B cell (primary cell): ENCODE results near the gene C19orf85. TPM values are rescaled to one million over a fixed set of nuclear protein-coding genes. Genes with fewer than 3 reads are reported as not detected.

ENCODE experiments used
- ATAC-seq: fragments of 200-7000 bp; cut with Tn5 transposase; one replicate; pipeline ENCODE4 v1.10.0; 2021; ENCODE audit warnings: low read depth, mild to moderate bottlenecking, moderate number of reproducible peaks, moderate library complexity
- CTCF ChIA-PET: fragments of 350-600 bp; sonication (Branson Sonifier 250); formaldehyde crosslinking; loops from one replicate; lab custom pipeline; 2021; ENCODE audit warnings: antibody characterized with exemption, inconsistent platforms; lab: Charles Lee
- POLR2A ChIA-PET: fragments of 350-600 bp; sonication (Branson Sonifier 250); formaldehyde crosslinking; loops from one replicate; lab custom pipeline; 2021; ENCODE audit warnings: antibody characterized with exemption; lab: Charles Lee
- DNase-seq: peaks from one replicate; pipeline ENCODE4 v3.0.0; 2013
- H2AFZ ChIP-seq: 2 replicates; pipeline ENCODE4 v1.6.1; 2012; ENCODE audit warnings: mild to moderate bottlenecking, low read depth, low read length; ENCODE audit not compliant: insufficient read depth, poor library complexity, severe bottlenecking
- H3K27ac ChIP-seq, 2 donors: 1 replicate in 1 of 2; 2 replicates in 1 of 2; pipeline ENCODE4 v1.5.1; 2012 to 2013; ENCODE audit warnings: low read length in 2 of 2, mild to moderate bottlenecking in 2 of 2, moderate library complexity in 1 of 2
- H3K27me3 ChIP-seq, 4 experiments: fragments of 200-600 bp in 1 of 4; sonication (generic) in 1 of 4; replicated peaks in 1 of 4; 1 replicate in 2 of 4; 2 replicates in 2 of 4; pipeline versions ENCODE4 v1.6.1 to v1.7.0; 2013 to 2016; ENCODE audit warnings: low read length in 3 of 4, mild to moderate bottlenecking in 2 of 4, mixed read lengths in 1 of 4, moderate library complexity in 1 of 4; ENCODE audit not compliant: insufficient read depth in 4 of 4, control insufficient read depth in 3 of 4; ENCODE audit errors: control extremely low read depth in 1 of 4
- H3K36me3 ChIP-seq, 2 experiments: replicated peaks in 1 of 2; 1 replicate in 1 of 2; 2 replicates in 1 of 2; pipeline versions ENCODE4 v1.6.1 to v1.7.1; 2013; ENCODE audit warnings: low read length in 1 of 2; ENCODE audit not compliant: insufficient read depth in 2 of 2, control insufficient read depth in 1 of 2; ENCODE audit errors: control extremely low read depth in 1 of 2, extremely low read depth in 1 of 2
- H3K4me1 ChIP-seq, 2 donors: fragments of 200-600 bp in 1 of 2; sonication (generic) in 1 of 2; 1 replicate in 1 of 2; 2 replicates in 1 of 2; pipeline versions ENCODE4 v1.5.1 to v1.6.1; 2013 to 2017; ENCODE audit warnings: low read length in 2 of 2; ENCODE audit not compliant: control insufficient read depth in 2 of 2, insufficient read depth in 2 of 2
- H3K4me2 ChIP-seq: replicated peaks from 2 replicates; pipeline ENCODE3; 2012; ENCODE audit warnings: mild to moderate bottlenecking, low read depth, low read length; ENCODE audit not compliant: poor library complexity, severe bottlenecking
- H3K4me3 ChIP-seq, 5 experiments: fragments of 200-600 bp in 1 of 5; sonication (generic) in 1 of 5; 1 replicate in 3 of 5; 2 replicates in 2 of 5; pipeline versions ENCODE4 v1.5.1 to v1.7.0; 2011 to 2016; ENCODE audit warnings: low read length in 4 of 5, mild to moderate bottlenecking in 4 of 5, low read depth in 2 of 5, control low read depth in 1 of 5, moderate library complexity in 1 of 5; ENCODE audit not compliant: insufficient read depth in 1 of 5; ENCODE audit errors: control extremely low read depth in 1 of 5, extremely low read depth in 1 of 5
- H3K79me2 ChIP-seq: fragments of 200-600 bp; sonication (generic); one replicate; pipeline ENCODE4 v1.6.0; 2016; ENCODE audit warnings: low read length; ENCODE audit not compliant: control insufficient read depth, insufficient read depth
- H3K9ac ChIP-seq: fragments of 200-600 bp; sonication (generic); 2 replicates; pipeline ENCODE4 v1.6.1; 2017; ENCODE audit warnings: mild to moderate bottlenecking, low read length, moderate library complexity
- H3K9me3 ChIP-seq, 3 donors: one replicate each; pipeline versions ENCODE4 v1.6.1 to v1.7.1; 2013; ENCODE audit warnings: low read length in 2 of 3; ENCODE audit not compliant: control insufficient read depth in 2 of 3, insufficient read depth in 1 of 3; ENCODE audit errors: control extremely low read depth in 1 of 3
- H4K20me1 ChIP-seq: 2 replicates; pipeline ENCODE4 v1.6.0; 2012; ENCODE audit warnings: mild to moderate bottlenecking, low read length; ENCODE audit not compliant: insufficient read depth, control insufficient read depth, poor library complexity, severe bottlenecking
- H3K27ac Mint-ChIP-seq: one replicate; pipeline ENCODE4 v1.8.0; 2021; ENCODE audit warnings: mixed read lengths
- H3K27me3 Mint-ChIP-seq: one replicate; pipeline ENCODE4 v1.8.0; 2021; ENCODE audit warnings: mixed read lengths
- H3K4me1 Mint-ChIP-seq: one replicate; pipeline ENCODE4 v1.8.0; 2021; ENCODE audit warnings: mixed read lengths
- H3K4me3 Mint-ChIP-seq: one replicate; pipeline ENCODE4 v1.8.0; 2021; ENCODE audit warnings: mixed read lengths
- H3K9me3 Mint-ChIP-seq: one replicate; pipeline ENCODE4 v1.8.0; 2022; ENCODE audit warnings: mixed read lengths; ENCODE audit not compliant: insufficient read depth
- CTCF ChIP-seq: fragments of 200-600 bp; IDR thresholded peaks from one replicate; pipeline ENCODE4 v1.8.0; 2022; ENCODE audit warnings: antibody characterized with exemption, mild to moderate bottlenecking
- EZH2 ChIP-seq: IDR thresholded peaks from 2 replicates; pipeline ENCODE4 v1.6.1; 2012; ENCODE audit warnings: borderline replicate concordance, low read depth, mild to moderate bottlenecking, moderate library complexity, low read length; ENCODE audit not compliant: insufficient read depth, poor library complexity, severe bottlenecking
- WGBS: methylation state at CpG from one replicate; pipeline ENCODE4 v1.1.5; 2013; ENCODE audit warnings: missing lambda C conversion rate; ENCODE audit not compliant: insufficient coverage; 5-methylcytosine and 5-hydroxymethylcytosine counted together
- intact Hi-C: fragments of 100-400 bp; cut with micrococcal nuclease; formaldehyde crosslinking; loops from one replicate; pipeline ENCODE4 v1.10.0; 2022
- polyA plus RNA-seq: library from polyadenylated mRNA; depleted of rRNA; stranded (reverse); fragments of >200 nt; gene quantifications from 2 replicates; pipeline ENCODE4 v1.2.3, GENCODE V29; 2012
- total RNA-seq, 2 donors: library from RNA; stranded (reverse); fragments of 120-200 nt in 1 of 2; gene quantifications; 1 replicate in 1 of 2; 2 replicates in 1 of 2; pipeline versions ENCODE4 v1.2.3 to v1.2.4, GENCODE V29; 2013 to 2022

Gene C19orf85
- total and polyA plus RNA-seq, 2 donors (not counting 1 experiment from before 2014, with no cell fraction given), result not detected

- H2AFZ ChIP-seq, result no peak overlapping the region
- H3K27me3 ChIP-seq, result peaks cover 0 to 24% (median 5%) of the 10 kb centered on the region in 4 experiments
- Mint-ChIP-seq H3K27me3 (peaks cover 32% of the 10 kb centered on the region), H3K4me1 (no peaks in the 10 kb centered on the region), H3K27ac (no peak overlapping the region), H3K4me3 (no peak overlapping the region), H3K9me3 (no peaks in the 10 kb centered on the region)
- ChIA-PET POLR2A (no interaction called here), CTCF (interaction anchor here (2.2 kb wide), 1 partner anchor 283 kb away, joined by 6 read pairs; no protein-coding TSS in a partner anchor)
- intact Hi-C loops, result no loop called here
- DNase-seq (no peak), ATAC-seq (no peak)
- H4K20me1 ChIP-seq, result no peaks in the 10 kb centered on the region
- H3K4me2 ChIP-seq, result no peak overlapping the region
- no peak for TF ChIP-seq EZH2
- TF ChIP-seq CTCF, result no peak
- H3K9me3 ChIP-seq, result peaks cover 0 to 7% (median 0%) of the 10 kb centered on the region in 3 donors
- H3K79me2 ChIP-seq, result no peaks in the 10 kb centered on the region
- H3K9ac ChIP-seq, result no peak overlapping the region
- no peak overlapping the region for H3K4me3 ChIP-seq
- no peaks in the 10 kb centered on the region for H3K4me1 ChIP-seq
- WGBS, result 100% methylated on average over 2 of the region's 3 CpGs
- H3K36me3 ChIP-seq, result no peaks in the 10 kb centered on the region
- H3K27ac ChIP-seq, result no peak overlapping the region
Measured at GRCh38 chr19:55424518-55424917, 40.0 kb downstream of the C19orf85 start.

GRCh38 chr19:55423225-55424005, 41.1 kb downstream of the C19orf85 start:
- intact Hi-C loops, result no loop called here

More at GRCh38 chr19:55423225-55424005, 41.1 kb downstream of the C19orf85 start:
- Histone ChIP-seq H2AFZ (no peak overlapping the region), H3K4me3 (no peak overlapping the region), H3K79me2 (no peaks in the 10 kb centered on the region), H3K36me3 (no peaks in the 10 kb centered on the region), H3K4me1 (no peaks in the 10 kb centered on the region), H3K9ac (no peak overlapping the region), H4K20me1 (no peaks in the 10 kb centered on the region), H3K9me3 (peaks cover 0 to 4% (median 0%) of the 10 kb centered on the region in 3 donors), H3K4me2 (no peak overlapping the region), H3K27me3 (peaks cover 0 to 19% (median 3%) of the 10 kb centered on the region in 4 experiments), H3K27ac (no peak overlapping the region)
- DNase-seq (no peak), ATAC-seq (no peak)
- CTCF ChIA-PET, result interaction anchor here (0.7 kb wide), 1 partner anchor 1072 kb away, joined by 4 read pairs; no protein-coding TSS in a partner anchor
- POLR2A ChIA-PET, result no interaction called here
- peaks cover 27% of the 10 kb centered on the region for H3K27me3 Mint-ChIP-seq
- TF ChIP-seq EZH2, result no peak
- TF ChIP-seq CTCF, result no peak
- 96% methylated on average over 7 of the region's 13 CpGs for WGBS
- no peak overlapping the region for H3K4me3 Mint-ChIP-seq
- no peaks in the 10 kb centered on the region for H3K9me3 Mint-ChIP-seq
- H3K27ac Mint-ChIP-seq, result no peak overlapping the region
- no peaks in the 10 kb centered on the region for H3K4me1 Mint-ChIP-seq
